ENCODE results near the gene SRA1.

- no peak for TF ChIP-seq CTCF (IDR thresholded peaks at IDR 0.05; ENCODE audit: low read depth, low read length)
- TF ChIP-seq EZH2phosphoT487 (IDR thresholded peaks at IDR 0.05; ENCODE audit: low read depth) = no peak
These were observed 11.7 kb downstream of the SRA1 start for GRCh38 chr5:140545606-140546005.

All from OCI-LY3 (cell line).